ENCODE results near the gene THPO. TPM values are rescaled to one million over a fixed set of nuclear protein-coding genes. Genes with fewer than 3 reads are reported as not detected.
A peak's percentile ranks its signal among the peaks of the same experiment; 100 is the strongest.

The THPO gene
- total RNA-seq, 2 donors from 2014 or later: 0.17 TPM; not detected in 1

DNA sequence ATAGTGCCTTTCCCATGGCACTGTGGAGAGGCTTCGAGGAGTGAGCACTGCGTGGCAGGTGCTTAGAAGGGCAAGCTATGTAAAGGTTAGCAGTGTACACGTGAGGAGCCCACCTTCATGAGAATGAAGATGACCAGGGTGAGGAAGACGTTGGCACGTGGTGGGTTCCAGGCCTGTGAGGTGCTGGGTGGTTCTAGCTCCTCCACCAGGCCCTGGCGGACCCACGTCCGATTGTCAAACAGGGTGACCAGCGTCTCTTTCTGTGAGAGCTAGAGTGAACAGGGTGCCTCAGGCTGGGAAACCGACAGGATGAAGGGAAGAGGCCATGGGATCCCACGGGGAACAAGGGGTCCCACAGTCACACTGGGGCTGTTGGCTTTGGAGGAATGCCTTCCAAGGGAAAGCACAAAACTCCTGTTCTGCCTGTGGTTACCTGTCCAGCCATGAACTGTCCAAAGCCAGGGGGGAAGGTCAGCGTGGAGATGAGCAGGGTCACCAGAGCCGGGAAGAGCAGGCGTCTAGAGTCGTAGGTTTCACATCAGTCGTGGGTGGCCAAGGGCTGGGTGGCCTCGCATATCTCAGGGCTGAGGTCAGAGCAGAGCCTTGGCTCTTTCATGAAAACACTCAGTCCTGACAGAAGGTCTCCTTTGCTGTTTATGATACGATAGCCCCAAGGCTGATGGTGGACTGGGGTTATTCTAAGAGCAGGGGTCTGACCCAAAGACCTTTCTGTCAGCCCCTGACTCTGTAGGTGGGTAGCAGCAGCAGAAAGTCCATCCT, 22.6 kb downstream of the THPO start:
- H3K4me1 ChIP-seq: no peaks in the 10 kb centered on the region
- no peaks in the 10 kb centered on the region for H3K27me3 ChIP-seq
- H3K4me3 ChIP-seq: no peak overlapping the region
- TF ChIP-seq, protein P1, sequence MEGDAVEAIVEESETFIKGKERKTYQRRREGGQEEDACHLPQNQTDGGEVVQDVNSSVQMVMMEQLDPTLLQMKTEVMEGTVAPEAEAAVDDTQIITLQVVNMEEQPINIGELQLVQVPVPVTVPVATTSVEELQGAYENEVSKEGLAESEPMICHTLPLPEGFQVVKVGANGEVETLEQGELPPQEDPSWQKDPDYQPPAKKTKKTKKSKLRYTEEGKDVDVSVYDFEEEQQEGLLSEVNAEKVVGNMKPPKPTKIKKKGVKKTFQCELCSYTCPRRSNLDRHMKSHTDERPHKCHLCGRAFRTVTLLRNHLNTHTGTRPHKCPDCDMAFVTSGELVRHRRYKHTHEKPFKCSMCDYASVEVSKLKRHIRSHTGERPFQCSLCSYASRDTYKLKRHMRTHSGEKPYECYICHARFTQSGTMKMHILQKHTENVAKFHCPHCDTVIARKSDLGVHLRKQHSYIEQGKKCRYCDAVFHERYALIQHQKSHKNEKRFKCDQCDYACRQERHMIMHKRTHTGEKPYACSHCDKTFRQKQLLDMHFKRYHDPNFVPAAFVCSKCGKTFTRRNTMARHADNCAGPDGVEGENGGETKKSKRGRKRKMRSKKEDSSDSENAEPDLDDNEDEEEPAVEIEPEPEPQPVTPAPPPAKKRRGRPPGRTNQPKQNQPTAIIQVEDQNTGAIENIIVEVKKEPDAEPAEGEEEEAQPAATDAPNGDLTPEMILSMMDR (IDR thresholded peaks at IDR 0.05): no peak
- no peaks in the 10 kb centered on the region for H3K36me3 ChIP-seq
- no peak overlapping the region for H3K9ac ChIP-seq (ENCODE audit: low read depth in 2 of 2, low read length in 2 of 2)
- H3K27ac ChIP-seq: no peak overlapping the region
- intact Hi-C loops (cut with DNase I): no loop called here
- no peak for DNase-seq
- H3K9me3 ChIP-seq: no peaks in the 10 kb centered on the region

DNA sequence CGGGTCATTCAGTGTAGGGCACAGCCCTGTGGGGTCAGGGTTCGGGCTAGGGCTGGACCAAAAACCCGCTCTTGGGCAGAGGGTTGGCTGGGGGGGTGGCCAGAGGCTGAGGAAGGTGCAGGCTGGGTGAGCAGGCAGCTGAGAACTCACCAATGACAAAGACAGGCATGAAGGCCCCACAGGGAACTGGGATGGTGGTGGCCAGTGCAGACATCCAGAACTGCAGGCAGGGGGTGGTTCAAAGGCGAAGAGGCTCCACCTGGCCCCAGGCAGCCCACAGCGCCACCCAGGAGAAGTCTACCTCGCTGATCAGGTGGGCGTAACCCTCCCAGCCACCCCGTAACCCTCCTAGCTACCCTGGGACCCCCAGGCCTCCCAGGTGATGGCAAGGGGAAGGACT, 23.3 kb downstream of the THPO start:
- Histone ChIP-seq H3K9me3 (no peaks in the 10 kb centered on the region), H3K36me3 (no peaks in the 10 kb centered on the region)

DNA sequence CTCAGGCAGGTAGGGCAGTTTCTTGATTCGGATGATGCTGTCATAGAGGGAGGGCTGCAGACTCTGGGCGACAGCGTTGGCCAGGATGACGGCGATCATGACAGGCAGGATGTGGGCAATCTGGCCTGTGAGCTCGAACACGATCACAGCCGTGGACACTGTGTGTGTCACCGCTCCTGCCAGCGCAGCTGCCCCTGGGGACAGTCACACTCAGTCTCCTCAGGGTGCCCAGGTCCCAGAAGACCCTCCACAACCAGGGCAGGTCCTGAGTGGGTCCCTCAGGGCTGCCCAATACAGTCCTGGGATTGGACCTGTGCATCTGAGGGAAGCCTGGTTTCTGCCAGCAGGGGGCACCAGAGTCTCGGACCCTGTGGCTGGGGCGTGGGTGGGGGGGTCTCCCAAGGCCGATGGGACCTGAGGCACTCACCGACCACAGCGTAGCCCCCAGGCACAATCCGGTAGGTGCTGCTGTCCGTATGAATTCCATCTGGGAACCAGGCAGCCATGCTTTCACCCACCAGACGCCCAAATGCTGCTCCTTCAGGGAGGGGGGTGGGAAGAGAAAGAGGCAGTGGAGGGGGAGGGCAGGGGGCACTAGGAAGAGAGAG, 23.8 kb downstream of the THPO start:
- Histone ChIP-seq H3K9ac (ENCODE audit: low read depth in 2 of 2, low read length in 2 of 2) (no peak overlapping the region), H3K4me1 (no peaks in the 10 kb centered on the region), H3K27me3 (no peaks in the 10 kb centered on the region), H3K9me3 (no peaks in the 10 kb centered on the region), H3K4me3 (no peak overlapping the region), H3K36me3 (no peaks in the 10 kb centered on the region), H3K27ac (no peak overlapping the region)
- intact Hi-C loops (cut with DNase I): no loop called here
- TF ChIP-seq, protein P1 (IDR thresholded peaks at IDR 0.05): peak; percentile 60
- peak; percentile 65 for DNase-seq

More for the DNA sequence above, 23.3 kb downstream of the THPO start:
- Histone ChIP-seq H3K4me1 (no peaks in the 10 kb centered on the region), H3K27ac (no peak overlapping the region), H3K4me3 (no peak overlapping the region), H3K9ac (ENCODE audit: low read depth in 2 of 2, low read length in 2 of 2) (no peak overlapping the region), H3K27me3 (no peaks in the 10 kb centered on the region)
- no peak for DNase-seq
- TF ChIP-seq, protein P1 (IDR thresholded peaks at IDR 0.05): no peak
- intact Hi-C loops (cut with DNase I): no loop called here

DNA sequence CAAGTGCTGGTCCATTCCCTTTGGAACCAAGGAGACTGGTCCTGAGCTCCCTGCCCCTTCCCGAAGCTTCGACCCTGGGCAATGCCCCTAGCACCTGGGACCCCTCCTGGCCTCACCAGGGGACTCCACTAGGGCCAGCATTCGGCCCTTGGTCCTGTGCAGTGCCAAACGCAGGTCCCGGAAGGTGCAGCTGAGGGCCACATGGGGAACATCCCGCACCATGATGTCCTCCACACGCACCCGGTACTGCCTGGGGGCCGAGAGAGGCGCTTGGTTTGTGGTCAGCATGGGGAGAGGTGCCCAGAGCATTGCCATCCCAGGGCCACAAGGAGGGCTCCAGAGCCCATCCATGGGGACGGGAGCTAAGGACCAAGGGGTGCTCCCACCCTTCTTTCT, 24.5 kb downstream of the THPO start:
- no peaks in the 10 kb centered on the region for H3K9me3 ChIP-seq
- H3K36me3 ChIP-seq: no peaks in the 10 kb centered on the region
- no peaks in the 10 kb centered on the region for H3K27me3 ChIP-seq
- TF ChIP-seq, protein P1 (IDR thresholded peaks at IDR 0.05): no peak
- intact Hi-C loops (cut with DNase I): no loop called here
- no peak overlapping the region for H3K4me3 ChIP-seq
- no peak overlapping the region for H3K27ac ChIP-seq
- DNase-seq: no peak
- no peaks in the 10 kb centered on the region for H3K4me1 ChIP-seq
- no peak overlapping the region for H3K9ac ChIP-seq (ENCODE audit: low read depth in 2 of 2, low read length in 2 of 2)

DNA sequence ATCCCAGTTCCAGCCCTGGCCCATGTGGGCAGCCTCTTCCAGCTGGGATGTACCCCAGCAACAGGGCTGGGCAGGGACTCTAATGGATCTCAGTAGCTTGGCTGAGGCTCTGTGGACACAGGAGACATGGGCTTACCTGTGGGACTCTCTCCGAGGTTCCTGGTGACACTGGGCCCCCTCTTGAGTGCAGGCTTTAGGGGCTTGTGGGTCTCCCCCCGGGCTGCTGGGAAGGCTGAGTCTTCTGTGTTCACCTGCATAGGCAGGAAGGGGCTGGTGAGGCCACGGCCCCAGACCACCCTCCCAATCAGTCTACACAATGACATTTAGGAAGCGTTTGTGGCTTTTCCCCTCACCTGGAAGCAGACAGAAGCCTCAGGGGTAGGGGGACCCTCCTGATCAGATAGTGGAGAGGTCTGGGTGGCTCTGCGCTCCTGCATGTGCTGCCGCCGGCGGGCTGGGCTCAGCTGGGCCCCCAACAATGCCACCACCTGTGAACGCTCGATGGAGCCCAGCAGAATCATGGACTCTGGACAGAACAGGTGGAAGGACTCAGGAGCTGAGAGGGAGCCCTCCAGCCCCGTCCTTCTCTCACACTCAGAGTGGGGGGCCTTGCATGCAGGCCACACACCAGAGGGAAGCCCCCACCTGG, 25.0 kb downstream of the THPO start:
- H3K27me3 ChIP-seq: no peaks in the 10 kb centered on the region
- TF ChIP-seq, protein P1 (IDR thresholded peaks at IDR 0.05): no peak
- no peaks in the 10 kb centered on the region for H3K4me1 ChIP-seq
- H3K4me3 ChIP-seq: no peak overlapping the region
- no peaks in the 10 kb centered on the region for H3K36me3 ChIP-seq
- no peak for DNase-seq
- intact Hi-C loops (cut with DNase I): no loop called here
- peak overlapping the region in 1 of 2 donors; percentile 53 for H3K9ac ChIP-seq (ENCODE audit: low read depth in 2 of 2, low read length in 2 of 2)
- no peaks in the 10 kb centered on the region for H3K9me3 ChIP-seq
- peak overlapping the region; percentile 83 for H3K27ac ChIP-seq

Data from colonic mucosa (tissue), 4 donors.